RWPE2 (cell line): ENCODE results near the gene ADAM33.

Experiments
- ATAC-seq: fragments of 200-7000 bp; cut with Tn5 transposase; 3 replicates; pipeline ENCODE4 v1.9.1; 2021; ENCODE audit warnings: low read depth
- DNase-seq: peaks from one replicate; pipeline ENCODE4 v3.0.0-alpha.2; 2020; ENCODE audit warnings: low spot score
- H3K27ac ChIP-seq: fragments of 450-650 bp; 2 replicates; pipeline ENCODE4 v1.5.1; 2017; ENCODE audit warnings: mild to moderate bottlenecking; ENCODE audit not compliant: poor library complexity, severe bottlenecking
- H3K27me3 ChIP-seq: fragments of 250-450 bp; sonication (Bioruptor Pico); 2 replicates; pipeline ENCODE4 v1.5.1; 2021; ENCODE audit warnings: mild to moderate bottlenecking, moderate library complexity; ENCODE audit not compliant: insufficient read depth, poor library complexity, severe bottlenecking
- H3K36me3 ChIP-seq: fragments of 250-450 bp; sonication (Bioruptor Pico); 2 replicates; pipeline ENCODE4 v1.5.1; 2020; ENCODE audit warnings: low read depth, mild to moderate bottlenecking, moderate library complexity
- H3K4me1 ChIP-seq: fragments of 250-450 bp; sonication (Bioruptor Pico); 2 replicates; pipeline ENCODE4 v1.5.1; 2021; ENCODE audit warnings: mild to moderate bottlenecking, moderate library complexity; ENCODE audit not compliant: insufficient read depth, poor library complexity, severe bottlenecking
- H3K4me3 ChIP-seq: fragments of 250-450 bp; sonication (Bioruptor Pico); 2 replicates; pipeline ENCODE4 v1.5.1; 2021; ENCODE audit warnings: mild to moderate bottlenecking, moderate library complexity; ENCODE audit not compliant: severe bottlenecking
- H3K9me3 ChIP-seq: fragments of 250-450 bp; sonication (Bioruptor Pico); 2 replicates; pipeline ENCODE4 v1.5.1; 2021; ENCODE audit warnings: mild to moderate bottlenecking, moderate library complexity; ENCODE audit not compliant: severe bottlenecking
- CTCF ChIP-seq: fragments of 450-650 bp; IDR thresholded peaks from one replicate; pipeline ENCODE4 v1.5.1; 2017; ENCODE audit warnings: mild to moderate bottlenecking, moderate library complexity; ENCODE audit not compliant: poor library complexity, severe bottlenecking

The ADAM33 gene

GRCh38 chr20:3679749-3680700 is 1.8 kb downstream of the ADAM33 start:
- DNase-seq (peak; percentile 51), ATAC-seq (no peak)
- no peak overlapping the region for H3K4me3 ChIP-seq
- H3K9me3 ChIP-seq, result no peaks in the 10 kb centered on the region
- no peaks in the 10 kb centered on the region for H3K36me3 ChIP-seq
- no peak overlapping the region for H3K27ac ChIP-seq
- TF ChIP-seq CTCF, result no peak
- no peaks in the 10 kb centered on the region for H3K4me1 ChIP-seq
- peaks cover 29% of the 10 kb centered on the region for H3K27me3 ChIP-seq

DNA sequence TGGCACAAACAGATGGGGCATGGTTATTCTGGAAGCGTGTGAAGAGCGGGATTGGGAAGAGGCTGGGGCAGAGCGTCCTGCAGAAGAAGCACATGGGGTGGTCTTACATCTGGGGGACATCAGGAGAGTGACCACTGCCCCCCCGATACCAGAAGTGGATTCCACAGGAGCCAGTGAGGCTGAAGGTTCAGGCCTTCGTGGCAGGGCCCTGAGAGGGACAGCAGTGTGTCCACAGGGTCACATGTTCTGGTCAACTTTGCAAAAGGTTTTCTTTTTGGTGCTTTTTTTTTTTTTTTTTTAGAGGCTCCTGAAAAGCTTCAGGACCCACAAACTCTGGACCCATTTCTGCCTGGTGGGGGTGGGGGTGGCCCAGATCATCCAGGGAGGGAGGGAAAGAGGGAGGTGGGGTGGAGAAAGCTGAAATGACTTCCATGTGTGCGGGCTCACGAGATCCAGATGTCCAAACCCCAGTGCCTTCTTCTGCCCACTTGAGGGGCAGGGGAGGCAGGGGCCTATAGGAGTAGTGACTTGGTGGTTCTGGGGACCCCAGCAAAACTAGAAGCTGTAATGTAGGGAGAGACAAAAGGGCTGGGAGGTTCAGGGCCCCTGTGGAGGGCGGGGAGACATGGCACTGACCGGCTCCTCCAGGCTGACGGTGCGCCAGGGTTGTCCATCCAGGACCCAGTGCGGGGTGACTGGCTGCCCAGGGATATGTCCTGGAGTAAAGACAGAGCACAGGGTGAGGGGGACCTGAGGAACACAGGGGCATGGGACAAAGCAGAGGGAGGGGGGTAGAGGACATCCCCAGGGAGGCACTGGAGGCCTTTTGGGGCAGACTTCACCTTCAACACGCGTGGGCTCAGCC is 2.7 kb downstream of the ADAM33 start:
- no peaks in the 10 kb centered on the region for H3K4me1 ChIP-seq
- no peaks in the 10 kb centered on the region for H3K36me3 ChIP-seq
- DNase-seq, result peak; percentile 62
- H3K4me3 ChIP-seq, result no peak overlapping the region
- ATAC-seq, result no peak
- no peak for TF ChIP-seq CTCF
- H3K27ac ChIP-seq, result no peak overlapping the region
- H3K27me3 ChIP-seq, result peaks cover 38% of the 10 kb centered on the region
- no peaks in the 10 kb centered on the region for H3K9me3 ChIP-seq

DNA sequence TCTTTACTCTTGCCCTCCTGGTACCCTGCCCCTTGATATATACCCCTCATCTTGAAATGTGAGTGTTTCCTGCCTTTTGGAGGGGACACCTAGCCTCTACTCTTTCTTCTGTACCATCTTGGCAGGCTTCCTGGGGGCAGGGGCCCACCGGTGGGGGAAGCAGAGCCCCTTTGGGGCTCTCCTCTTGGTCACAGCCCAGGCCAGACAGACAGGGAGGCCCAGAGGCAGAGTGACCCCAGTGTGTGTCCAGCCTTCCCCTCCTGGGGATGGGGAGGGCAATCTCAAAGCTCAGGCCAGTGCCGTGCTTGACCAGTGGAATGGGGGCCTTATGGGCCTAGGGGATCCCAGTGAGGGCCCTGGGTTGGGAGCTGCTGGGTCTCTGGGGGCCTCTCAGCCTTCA is 3.6 kb downstream of the ADAM33 start:
- DNase-seq (no peak), ATAC-seq (no peak)
- Histone ChIP-seq H3K36me3 (no peaks in the 10 kb centered on the region), H3K27me3 (peaks cover 47% of the 10 kb centered on the region), H3K4me1 (no peaks in the 10 kb centered on the region), H3K27ac (no peak overlapping the region), H3K9me3 (no peaks in the 10 kb centered on the region), H3K4me3 (no peak overlapping the region)
- no peak for TF ChIP-seq CTCF

DNA sequence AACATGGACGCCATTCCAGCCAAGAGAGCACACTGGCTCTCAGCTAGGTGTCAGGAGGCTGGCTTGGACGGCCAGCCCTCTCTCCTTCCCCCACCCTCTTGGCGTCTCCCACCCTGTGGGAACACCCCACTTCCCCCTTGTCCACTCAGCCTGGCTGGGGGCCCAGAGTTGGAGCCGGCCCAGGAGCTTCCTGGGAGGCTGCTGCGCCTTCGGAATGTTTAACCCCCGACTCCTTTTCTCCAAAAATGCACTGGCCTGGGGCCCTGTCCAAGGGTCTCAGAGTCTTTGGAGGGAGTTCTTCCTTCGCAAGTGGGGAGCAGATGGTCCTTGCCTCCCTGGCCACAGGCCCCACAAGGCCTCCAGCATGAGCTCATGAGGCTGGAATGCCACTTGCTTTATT is 4.1 kb downstream of the ADAM33 start:
- Histone ChIP-seq H3K27me3 (peaks cover 52% of the 10 kb centered on the region), H3K4me3 (no peak overlapping the region), H3K4me1 (no peaks in the 10 kb centered on the region), H3K27ac (no peak overlapping the region), H3K36me3 (no peaks in the 10 kb centered on the region), H3K9me3 (no peaks in the 10 kb centered on the region)
- DNase-seq (peak; percentile 54), ATAC-seq (no peak)
- TF ChIP-seq CTCF, result no peak
